HG03060 (cell line): ENCODE data around the gene GNRH2.

ENCODE experiments used
- ATAC-seq: cut with Tn5 transposase; IDR thresholded peaks from one replicate; pipeline ENCODE4 v1.9.1; 2021; ENCODE audit warnings: low read depth, moderate number of reproducible peaks; ENCODE audit not compliant: unreplicated experiment

The GNRH2 gene

GRCh38 chr20:3094848-3095629 is 51.6 kb downstream of the GNRH2 start:
- no peak for ATAC-seq
